ENCODE results near the gene CLDN11. TPM values are rescaled to one million over a fixed set of nuclear protein-coding genes. Genes with fewer than 3 reads are reported as not detected.

Gene CLDN11
- polyA plus RNA-seq, 1 experiment, result 5.6 TPM

DNA sequence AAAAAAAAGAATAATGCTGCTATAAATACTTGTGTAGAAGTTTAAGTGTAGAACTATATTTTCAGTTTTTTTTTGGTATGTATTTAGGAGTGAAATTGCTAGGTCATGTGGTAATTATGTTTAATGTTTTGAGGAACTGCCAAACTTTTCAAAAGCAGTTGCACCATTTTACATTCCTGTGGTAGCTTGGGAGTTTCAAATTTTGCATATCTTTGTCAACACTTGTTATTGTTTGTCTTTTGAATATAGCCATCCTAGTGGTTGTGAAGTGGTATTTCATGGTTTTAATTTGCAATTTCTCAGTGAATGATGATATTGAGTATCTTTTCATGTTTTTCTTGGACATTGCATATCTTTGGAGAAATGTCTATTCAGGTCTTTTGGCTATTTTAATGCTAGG is 30.7 kb upstream of the CLDN11 start:
- peak; percentile 5; the same call in 1 of the 2 replicates for TF ChIP-seq CTCF (IDR thresholded peaks at IDR 0.05; ENCODE audit: insufficient read depth, low read depth, low read length)
- no peaks in the 10 kb centered on the region for H3K27me3 ChIP-seq (ENCODE audit: control insufficient read depth, insufficient read depth, low read length)
- no peak for DNase-seq (ENCODE audit: low read depth)
- ChIA-PET CTCF (interaction anchor here (1.1 kb wide), 1 partner anchor 23 kb away, joined by 3 read pairs; no protein-coding TSS in a partner anchor), POLR2A (interaction anchor here (0.6 kb wide), 1 partner anchor 81 kb away, joined by 3 read pairs; no protein-coding TSS in a partner anchor)
- no peak overlapping the region for H3K4me3 ChIP-seq (ENCODE audit: low read depth, low read length)
- peaks cover 5% of the 10 kb centered on the region for H3K36me3 ChIP-seq (ENCODE audit: control insufficient read depth, insufficient read depth, low read length)

GRCh38 chr3:170391108-170391507 is 27.6 kb upstream of the CLDN11 start:
- ChIA-PET CTCF (interaction anchor here (1.0 to 1.7 kb wide), 4 partner anchors 20 to 201 kb away, joined by 3 to 5 read pairs (median 3); no protein-coding TSS in a partner anchor), POLR2A (no interaction called here)
- Histone ChIP-seq H3K27me3 (ENCODE audit: control insufficient read depth, insufficient read depth, low read length) (no peaks in the 10 kb centered on the region), H3K36me3 (ENCODE audit: control insufficient read depth, insufficient read depth, low read length) (peaks cover 4% of the 10 kb centered on the region), H3K4me3 (ENCODE audit: low read depth, low read length) (no peak overlapping the region)
- no peak for TF ChIP-seq CTCF (IDR thresholded peaks at IDR 0.05; ENCODE audit: insufficient read depth, low read depth, low read length)
- no peak for DNase-seq (ENCODE audit: low read depth)

- DNase-seq (ENCODE audit: low read depth), result no peak
- ChIA-PET POLR2A (no interaction called here), CTCF (interaction anchor here (0.5 to 2.1 kb wide), 4 partner anchors 13 to 92 kb away, joined by 3 to 9 read pairs (median 4); no protein-coding TSS in a partner anchor)
- no peak for TF ChIP-seq CTCF (IDR thresholded peaks at IDR 0.05; ENCODE audit: insufficient read depth, low read depth, low read length)
- Histone ChIP-seq H3K27me3 (ENCODE audit: control insufficient read depth, insufficient read depth, low read length) (no peaks in the 10 kb centered on the region), H3K4me3 (ENCODE audit: low read depth, low read length) (no peak overlapping the region), H3K36me3 (ENCODE audit: control insufficient read depth, insufficient read depth, low read length) (peaks cover 2% of the 10 kb centered on the region; the same call in 1 of the 2 replicates)
Measured at GRCh38 chr3:170397685-170398084, 21.0 kb upstream of the CLDN11 start.

- H3K27me3 ChIP-seq (ENCODE audit: control insufficient read depth, insufficient read depth, low read length), result no peaks in the 10 kb centered on the region
- no peaks in the 10 kb centered on the region for H3K36me3 ChIP-seq (ENCODE audit: control insufficient read depth, insufficient read depth, low read length)
- no peak overlapping the region for H3K4me3 ChIP-seq (ENCODE audit: low read depth, low read length)
- CTCF ChIA-PET, result no interaction called here
- TF ChIP-seq CTCF (IDR thresholded peaks at IDR 0.05; ENCODE audit: insufficient read depth, low read depth, low read length), result no peak
- no peak for DNase-seq (ENCODE audit: low read depth)
- POLR2A ChIA-PET, result no interaction called here
Measured at GRCh38 chr3:170405101-170405500, 13.6 kb upstream of the CLDN11 start.

DNA sequence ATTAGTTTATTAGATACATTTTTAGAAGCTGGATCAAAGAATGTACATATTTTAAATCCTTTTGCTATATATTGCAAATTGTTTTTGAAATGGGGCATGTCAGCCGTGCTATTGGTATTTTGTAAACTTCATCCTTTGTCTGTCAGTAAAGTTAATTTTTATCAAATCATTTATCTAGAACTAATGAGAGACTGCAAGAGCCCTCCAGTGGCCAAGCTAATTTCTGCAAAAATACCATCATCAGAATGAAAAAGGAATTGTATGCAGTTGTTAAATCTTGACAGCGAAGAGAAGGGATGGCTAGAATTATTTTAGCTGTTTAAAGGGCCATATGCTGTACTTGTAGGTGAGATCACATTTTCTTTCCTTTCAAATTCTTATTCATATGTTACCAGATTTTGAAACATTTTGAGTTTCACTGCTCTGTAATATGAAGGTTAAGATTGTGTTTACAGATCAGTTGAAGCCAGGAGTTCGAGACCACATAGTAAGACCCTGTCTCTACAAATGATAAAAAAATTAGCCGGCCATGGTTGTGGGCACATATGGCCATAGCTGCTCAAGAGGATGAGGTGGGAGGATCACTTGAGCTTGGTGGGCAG is 8.1 kb upstream of the CLDN11 start:
- TF ChIP-seq CTCF (IDR thresholded peaks at IDR 0.05; ENCODE audit: insufficient read depth, low read depth, low read length), result peak; percentile 64
- CTCF ChIA-PET, result interaction anchor here (0.6 to 9.6 kb wide), 27 partner anchors 8 to 438 kb away, joined by 3 to 220 read pairs (median 4); no protein-coding TSS in a partner anchor
- no peaks in the 10 kb centered on the region for H3K36me3 ChIP-seq (ENCODE audit: control insufficient read depth, insufficient read depth, low read length)
- POLR2A ChIA-PET, result interaction anchor here (0.6 kb wide), 1 partner anchor 344 kb away, joined by 3 read pairs; no protein-coding TSS in a partner anchor
- H3K4me3 ChIP-seq (ENCODE audit: low read depth, low read length), result no peak overlapping the region
- DNase-seq (ENCODE audit: low read depth), result no peak
- no peaks in the 10 kb centered on the region for H3K27me3 ChIP-seq (ENCODE audit: control insufficient read depth, insufficient read depth, low read length)

All from BJ (cell line).